Measurements from ENCODE around the gene YEATS4. TPM values are rescaled to one million over a fixed set of nuclear protein-coding genes. Genes with fewer than 3 reads are reported as not detected.

Gene YEATS4
- total RNA-seq, 1 donor from 2014 or later: 22.4 TPM

DNA sequence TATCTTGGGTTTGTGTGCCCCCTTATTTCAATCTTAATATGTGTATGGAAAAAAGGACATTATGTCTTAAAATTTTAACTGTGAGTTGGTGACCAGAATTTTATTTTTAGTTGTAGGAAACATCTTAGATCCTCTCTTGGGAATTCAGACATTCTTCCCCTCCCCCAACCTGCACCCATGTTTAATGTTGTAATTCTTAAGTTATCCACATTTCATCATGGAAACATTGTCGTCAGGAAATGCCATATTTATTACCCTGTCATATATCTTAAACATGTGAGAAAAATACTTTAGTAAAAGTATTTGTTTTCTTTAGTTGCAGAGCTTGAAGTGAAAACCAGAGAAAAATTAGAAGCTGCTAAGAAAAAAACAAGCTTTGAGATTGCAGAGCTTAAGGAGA is 30.3 kb downstream of the YEATS4 start:
- DNase-seq (ENCODE audit: low read depth, low spot score): peak; percentile 17

DNA sequence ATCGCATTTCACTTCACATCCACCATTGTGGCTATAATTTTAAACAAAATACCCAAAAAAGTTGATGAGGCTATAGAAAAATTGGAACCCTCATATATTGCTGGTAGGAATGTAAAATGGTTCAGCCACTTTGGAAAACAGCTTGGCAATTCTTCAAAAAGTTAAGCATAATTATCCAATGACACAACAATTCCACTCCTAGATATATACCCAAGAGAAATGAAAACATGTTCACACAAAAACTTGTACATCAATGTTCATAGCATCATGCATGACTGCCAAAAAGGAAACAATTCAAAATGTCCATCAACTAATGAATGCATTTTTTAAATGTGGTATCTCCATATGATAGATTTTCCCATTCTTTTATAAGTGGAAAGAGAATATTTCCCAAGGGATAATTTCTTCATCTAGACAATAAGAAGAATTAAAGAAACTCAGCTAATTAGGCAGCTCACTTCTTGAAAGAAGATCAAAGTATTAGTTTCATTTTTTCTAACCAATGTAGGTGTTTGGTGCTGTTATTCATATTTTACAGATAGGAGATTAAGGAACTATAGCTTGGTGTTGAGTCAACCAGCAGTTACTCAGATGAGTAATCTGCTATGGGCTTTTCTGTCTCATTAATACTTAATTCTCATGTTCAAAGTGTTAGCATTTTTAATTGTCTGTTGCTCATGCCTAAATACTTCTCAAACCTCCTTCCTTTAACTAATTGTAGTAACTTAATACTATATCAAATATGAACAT is 32.8 kb downstream of the YEATS4 start:
- no peak for DNase-seq (ENCODE audit: low read depth, low spot score)

DNA sequence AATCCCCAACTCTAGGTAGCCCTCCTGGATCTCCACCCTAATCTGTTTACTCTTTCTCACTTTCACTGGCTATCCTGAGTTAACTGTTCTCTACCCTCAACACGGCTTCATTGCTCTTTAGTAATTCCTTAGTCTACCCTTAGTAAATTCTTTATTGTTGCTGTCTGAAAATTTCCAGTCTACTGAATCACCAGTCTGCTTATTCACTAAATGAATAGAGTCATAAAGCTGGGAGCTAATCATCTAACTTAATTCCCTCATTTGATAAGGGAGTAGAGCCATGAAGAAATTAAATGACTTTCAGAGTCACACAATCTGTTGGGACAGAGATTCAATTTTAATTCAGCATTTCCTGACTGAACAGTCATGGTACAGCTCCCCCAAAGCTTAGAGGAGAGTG is 36.5 kb downstream of the YEATS4 start:
- DNase-seq (ENCODE audit: low read depth, low spot score): no peak

DNA sequence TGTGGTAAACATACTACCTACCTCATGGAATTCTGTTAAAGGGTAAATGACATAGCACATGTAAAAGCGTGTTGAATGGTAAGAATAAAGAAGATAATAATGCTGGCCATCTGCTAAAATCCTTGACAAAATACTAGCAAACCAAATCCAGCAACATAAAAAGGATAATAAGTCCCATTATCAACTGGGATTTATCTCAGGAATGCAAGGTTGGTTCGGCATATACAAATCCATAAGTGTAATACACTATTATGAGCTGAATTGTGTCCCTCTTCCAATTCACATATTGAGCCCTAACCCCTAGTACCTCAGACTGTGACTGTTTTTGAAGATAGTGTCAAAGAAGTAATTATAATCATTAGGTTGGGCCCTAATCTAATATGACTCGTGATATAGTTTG is 37.4 kb downstream of the YEATS4 start:
- DNase-seq (ENCODE audit: low read depth, low spot score): no peak

DNA sequence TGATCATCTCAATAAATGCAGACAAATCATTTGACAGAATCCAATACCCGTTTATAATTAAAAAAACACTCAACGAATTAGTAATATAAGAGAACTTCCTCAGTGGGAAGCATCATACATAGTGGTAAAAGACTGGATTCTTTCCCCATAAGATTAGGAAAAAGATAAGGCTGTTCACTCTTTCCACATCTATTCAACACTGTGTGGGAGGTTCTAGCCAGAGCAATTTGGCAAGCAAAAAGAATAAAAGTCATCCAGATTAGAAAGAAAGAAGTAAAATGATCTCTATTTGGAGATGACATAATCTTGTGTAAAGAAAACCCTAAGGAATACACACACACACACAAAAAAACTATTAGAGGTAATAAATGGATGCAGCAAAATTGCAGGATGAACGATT is 38.4 kb downstream of the YEATS4 start:
- DNase-seq (ENCODE audit: low read depth, low spot score): no peak

DNA sequence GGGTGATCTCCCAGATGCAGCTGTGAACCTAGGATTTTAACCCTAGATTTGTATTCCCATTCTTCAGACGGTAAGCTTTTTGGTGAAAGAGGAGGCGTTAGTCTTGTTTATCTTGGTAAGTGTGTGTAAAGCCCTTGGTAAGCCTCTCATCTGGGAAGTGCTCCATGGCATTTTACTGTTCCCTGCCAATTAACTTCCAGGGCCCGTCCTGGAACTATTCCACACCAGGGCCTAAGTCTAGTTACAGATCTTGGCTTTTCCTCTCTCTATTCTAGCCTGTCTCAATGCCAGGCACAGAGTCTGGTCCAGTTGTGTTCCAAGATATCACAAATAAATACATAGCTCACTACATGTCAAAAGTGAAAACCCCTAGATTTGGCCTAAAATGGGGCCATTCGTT is 42.4 kb downstream of the YEATS4 start:
- no peak for DNase-seq (ENCODE audit: low read depth, low spot score)

DNA sequence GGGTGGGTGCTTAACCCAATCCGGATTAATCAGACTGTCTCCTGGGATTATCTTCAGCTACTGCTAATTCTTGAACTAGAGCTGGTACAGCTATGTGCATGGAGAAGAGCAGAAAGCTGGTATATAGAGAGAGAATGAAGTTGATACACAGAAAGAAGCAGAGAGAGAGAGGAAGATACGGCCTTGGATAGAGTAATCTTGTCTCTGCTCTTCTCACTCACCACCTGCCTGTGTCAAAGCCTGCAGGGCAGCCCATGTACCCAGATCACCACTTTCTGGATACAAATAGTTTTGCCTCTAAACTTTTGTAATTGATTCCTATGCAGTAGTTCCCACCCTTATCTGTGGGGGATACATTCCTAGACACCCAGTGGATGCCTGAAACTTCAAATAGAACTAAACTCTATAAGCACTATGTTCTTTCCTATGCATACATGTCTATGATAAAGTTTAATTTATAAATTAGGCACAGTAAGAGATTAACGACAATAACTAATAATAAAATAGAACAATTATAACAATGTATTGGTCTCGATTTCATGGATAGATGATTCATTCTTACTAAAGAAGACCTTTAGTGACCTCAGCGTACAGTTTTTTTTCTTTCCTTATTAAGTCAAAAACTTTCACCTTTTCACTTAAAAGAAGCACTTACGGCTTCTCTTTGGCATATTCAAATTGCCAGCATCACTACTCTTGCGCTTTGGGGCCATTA is 45.5 kb downstream of the YEATS4 start:
- DNase-seq (ENCODE audit: low read depth, low spot score): no peak

DNA sequence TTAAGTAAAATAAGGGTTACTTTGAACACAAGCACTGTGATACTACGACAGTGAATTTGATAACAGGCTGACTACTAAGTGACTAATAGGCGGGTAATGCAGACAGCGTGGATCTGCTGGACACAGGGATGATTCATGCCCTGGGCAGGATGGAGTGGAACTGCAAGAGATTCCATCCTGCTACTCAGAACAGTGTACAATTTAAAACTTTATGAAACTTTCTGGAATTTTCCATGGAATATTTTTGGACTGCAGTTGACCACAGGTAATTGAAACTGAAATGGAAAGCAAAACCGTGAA is 46.0 kb downstream of the YEATS4 start:
- peak; percentile 88 for DNase-seq (ENCODE audit: low read depth, low spot score)

DNA sequence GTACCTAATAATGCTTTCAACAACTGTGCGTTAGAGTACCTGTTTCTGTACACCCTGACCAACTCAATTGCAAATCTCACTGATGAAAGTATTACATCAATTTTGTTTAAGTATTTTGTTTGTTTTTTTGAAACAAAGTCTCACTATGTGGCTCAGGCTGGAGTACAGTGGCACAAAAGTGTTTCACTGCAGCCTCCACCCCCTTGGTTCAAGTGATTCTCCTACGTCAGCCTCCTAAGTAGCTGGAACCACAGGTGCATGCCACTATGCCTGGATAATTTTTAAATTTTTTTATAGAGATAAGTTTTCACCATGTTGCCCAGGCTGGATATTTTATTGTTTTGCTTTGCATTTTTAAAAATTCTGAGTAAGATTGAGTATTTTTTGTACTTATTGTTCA is 46.7 kb downstream of the YEATS4 start:
- no peak for DNase-seq (ENCODE audit: low read depth, low spot score)

DNA sequence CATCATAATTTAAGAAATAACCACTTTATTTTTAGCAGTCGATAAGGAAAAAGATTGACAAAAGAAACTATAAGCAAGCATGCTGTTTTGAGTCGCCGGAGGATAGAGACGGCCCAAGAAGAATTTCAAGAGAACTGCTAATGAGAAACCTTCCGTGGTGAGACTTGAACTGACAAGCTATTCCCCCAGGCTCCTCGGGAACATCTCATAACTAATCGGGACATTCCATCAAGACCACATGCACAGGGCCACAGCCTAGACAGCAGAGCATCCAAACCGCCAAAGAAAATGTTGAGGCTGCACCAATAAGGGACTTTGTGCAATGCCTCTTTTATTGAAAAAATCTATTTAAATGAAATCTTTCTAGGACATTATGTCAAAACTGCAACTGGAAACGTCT is 51.0 kb downstream of the YEATS4 start:
- DNase-seq (ENCODE audit: low read depth, low spot score): no peak

DNA sequence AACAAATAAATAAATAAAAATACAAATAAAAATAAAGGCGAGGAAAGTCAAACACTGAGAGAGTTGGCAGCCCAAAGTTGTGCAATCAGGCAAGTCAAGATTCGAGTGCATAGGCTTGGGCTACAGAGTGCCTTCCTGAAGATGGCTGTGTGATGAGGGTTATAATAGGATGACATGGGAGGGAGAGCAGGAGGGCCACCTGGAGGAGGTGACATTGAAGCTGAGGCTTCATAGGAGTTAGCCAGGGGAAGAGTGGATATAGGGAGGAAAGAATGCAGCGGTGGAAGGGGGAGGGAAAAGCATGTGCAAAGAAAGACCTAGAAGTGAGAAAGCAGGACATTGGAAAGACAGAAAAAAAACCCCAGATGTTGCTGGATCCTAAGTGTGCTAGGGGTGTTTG is 53.1 kb downstream of the YEATS4 start:
- no peak for DNase-seq (ENCODE audit: low read depth, low spot score)

DNA sequence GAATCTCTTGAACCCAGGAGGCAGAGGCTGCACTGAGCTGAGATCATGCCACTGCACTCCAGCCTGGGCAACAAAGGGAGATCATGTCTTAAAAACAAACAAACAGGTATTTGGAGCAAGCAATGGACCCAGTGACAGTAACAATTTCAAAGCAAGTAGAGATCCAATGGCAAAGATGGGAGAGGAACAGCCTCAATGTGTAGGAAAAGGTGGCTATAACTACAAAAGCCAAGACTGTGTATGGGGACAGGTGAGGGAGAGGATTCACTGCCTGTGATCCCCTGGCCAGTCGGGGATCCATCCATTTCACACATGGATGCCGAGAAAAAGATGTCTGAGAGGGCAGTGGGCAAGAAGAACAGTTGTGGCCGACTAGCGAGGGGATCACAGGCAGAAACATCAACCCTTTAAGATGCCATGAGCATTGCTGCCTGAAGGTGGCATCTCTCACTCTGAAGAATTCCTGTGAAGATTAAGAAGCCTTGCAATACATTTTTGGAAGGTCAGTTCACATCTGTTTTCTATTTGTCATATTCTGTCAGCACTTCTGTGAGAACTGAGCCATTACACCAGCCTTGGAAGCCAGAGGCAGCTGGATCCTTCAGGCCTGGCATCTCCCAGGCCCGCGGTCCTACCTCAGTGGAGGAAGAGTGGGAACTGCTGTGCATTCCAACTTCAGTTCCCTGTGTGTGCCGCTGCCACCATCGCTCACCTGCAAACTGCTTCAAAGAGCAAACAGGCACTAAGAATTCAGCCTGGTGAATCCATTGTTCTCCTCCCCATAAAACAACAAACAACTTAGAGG is 56.1 kb downstream of the YEATS4 start:
- peak; percentile 49 for DNase-seq (ENCODE audit: low read depth, low spot score)

DNA sequence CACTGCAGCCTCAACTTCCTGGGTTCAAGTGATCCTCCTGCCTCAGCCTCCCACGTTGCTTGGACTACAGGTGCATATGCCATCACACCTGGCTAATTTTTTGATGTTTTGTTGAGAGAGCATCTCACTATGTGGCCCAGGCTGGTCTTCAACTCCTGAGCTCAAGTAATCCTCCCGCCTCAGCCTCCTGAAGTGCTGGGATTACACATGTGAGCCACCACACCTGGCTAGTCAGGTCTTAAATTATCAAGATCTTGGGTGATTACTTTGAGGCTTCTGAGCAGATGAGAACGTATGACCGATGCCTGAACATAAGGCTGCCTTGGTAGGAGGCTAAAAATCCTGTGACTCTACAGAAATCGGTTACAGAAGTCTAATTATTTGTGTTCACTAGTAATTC is 57.7 kb downstream of the YEATS4 start:
- no peak for DNase-seq (ENCODE audit: low read depth, low spot score)

DNA sequence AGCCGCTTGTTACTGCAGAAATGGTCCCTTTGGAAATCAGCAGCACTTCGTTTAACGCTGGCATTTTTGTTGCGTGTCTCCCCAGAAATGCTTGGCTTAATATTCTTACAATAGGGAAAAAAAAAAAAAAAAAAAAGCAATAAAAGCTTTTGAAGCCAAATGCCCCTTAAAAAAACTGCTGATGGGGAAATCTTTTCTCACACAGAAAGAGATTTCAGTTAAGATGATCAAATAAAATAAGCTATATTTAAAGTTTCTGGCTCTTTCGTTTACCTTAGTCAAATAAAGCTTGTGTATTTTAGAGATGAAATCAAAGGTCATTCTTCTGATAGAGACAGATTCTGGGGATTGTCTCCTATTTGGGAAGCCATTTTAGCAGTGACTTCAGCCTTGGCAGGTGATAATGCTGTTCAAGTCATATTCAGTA is 58.2 kb downstream of the YEATS4 start:
- no peak for DNase-seq (ENCODE audit: low read depth, low spot score)

DNA sequence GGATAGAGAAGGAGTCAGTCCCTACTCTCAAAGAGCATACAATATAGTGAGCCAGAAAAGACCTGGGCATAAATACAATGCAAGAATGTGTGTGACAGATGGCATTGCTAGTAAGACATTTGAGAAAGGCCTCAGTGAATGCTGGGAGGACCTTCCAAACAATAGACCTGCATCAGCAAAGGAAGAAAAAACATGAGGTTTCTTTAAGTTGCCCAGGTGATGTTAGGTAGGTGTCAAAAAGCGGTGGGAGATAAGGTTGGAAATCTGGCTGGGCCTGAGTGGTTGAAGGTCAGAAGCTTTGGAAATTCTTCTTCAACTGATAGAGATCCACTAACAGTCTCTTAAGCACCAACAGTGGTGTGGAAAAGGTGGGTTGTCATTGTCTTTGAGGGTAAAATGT is 60.2 kb downstream of the YEATS4 start:
- DNase-seq (ENCODE audit: low read depth, low spot score): no peak

DNA sequence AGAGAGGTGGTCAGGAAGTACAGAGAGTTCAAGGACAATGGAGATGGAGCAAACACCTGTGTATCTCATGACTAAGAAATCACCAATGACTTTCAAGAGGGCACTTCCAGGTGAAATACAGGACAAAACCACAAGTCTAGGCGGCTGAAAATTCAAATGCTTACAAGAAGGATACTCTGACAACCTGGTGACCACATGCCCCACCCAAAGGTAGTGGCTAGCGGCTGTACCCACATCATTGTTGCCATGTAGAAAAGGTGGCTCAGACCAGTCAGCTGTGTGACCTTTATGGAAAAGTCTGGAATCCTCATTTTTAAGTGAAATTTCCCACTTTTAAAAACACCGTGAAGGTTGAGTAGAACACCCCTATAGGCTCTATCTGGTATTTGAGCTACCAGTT is 62.0 kb downstream of the YEATS4 start:
- no peak for DNase-seq (ENCODE audit: low read depth, low spot score)

DNA sequence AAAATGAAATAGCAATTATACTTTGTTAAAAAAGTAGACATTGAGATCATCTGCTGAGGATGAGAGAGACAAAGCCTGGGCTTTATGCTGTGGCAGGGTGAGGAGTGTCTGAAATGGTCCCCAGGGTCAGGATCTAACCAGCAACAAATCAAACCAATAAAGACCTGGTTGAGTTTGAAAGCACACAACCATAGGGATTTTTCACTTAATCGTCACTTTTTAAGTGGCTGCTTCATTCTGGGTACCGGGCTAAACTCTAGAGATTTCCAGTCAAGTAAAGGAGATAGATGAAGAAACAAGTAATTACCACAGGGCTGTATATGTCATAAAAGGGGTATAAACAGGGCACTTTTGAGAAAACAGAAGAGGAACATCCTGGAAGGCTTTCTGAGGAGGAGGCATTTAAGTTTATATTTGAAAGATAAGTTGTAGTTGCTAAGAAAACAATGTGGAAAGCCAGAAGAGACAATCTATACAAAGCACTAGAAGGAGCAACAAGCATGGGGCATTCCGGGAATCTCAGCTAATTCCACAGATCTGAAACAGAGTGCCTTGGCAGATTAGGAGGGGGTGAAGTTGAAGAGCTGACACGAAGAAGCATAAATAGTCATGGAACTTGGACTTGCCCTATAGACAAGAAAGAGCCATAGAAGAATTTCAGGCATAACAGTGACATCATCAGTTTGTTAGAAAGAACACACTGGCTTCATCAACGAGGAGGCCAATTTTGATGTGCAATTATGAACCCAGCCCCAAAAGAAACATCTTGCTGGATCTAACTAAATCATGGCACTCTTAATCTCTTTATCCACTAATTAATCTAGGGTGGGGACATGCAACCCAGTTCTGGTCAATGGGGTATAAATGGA is 63.7 kb downstream of the YEATS4 start:
- DNase-seq (ENCODE audit: low read depth, low spot score): no peak

DNA sequence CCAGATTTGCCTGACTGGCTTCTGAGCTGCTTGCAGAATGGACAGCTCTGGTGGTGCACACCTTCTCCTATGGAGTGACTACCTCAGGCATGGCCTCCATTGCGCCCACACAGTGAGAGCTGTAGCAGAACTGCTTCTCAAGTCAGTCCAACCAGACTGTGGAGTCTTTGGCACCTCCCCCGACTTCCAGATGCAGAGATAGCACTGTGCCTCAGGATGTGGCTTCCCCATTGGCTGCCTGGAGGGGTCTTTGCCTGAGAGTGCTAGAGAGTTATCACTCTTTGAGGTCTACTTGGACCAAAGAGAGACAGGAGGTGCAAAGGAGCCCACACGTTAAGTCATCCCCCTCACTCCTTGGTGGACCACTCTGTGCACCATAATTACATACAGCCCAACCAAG is 65.9 kb downstream of the YEATS4 start:
- no peak for DNase-seq (ENCODE audit: low read depth, low spot score)

DNA sequence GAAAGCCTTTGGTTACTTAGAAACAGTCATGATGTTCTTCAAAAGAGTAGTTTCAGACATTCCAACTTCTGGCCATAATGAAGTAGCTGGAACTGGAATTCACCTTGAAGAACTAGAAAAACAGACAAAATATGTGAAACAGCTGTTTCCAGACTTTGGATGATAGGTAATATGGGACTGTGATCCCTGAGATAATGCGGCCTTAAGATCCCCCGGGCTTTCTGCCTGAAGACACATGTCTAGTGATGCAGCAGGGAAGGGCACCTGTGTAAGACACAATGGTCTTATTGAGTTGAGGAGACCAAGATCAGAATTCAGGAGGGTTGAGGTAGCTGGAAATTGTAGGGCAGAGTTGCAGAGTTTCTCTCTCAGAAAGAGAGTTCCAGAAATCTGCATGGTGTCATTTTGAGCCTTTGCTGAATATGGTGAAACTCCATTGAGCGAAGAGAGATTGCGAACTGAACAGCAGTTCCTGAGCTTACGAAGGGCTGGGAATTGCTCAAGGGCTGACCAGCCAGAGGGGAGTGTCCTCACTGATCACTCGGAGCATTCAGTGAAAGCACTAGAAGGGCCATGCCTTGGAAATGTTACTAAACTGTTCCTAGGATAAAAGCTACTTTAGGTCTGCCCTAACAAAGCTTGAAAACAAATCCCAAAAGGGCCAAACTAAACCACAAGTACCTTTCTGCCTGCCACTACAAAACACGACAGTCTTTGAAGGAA is 69.0 kb downstream of the YEATS4 start:
- no peak for DNase-seq (ENCODE audit: low read depth, low spot score)

DNA sequence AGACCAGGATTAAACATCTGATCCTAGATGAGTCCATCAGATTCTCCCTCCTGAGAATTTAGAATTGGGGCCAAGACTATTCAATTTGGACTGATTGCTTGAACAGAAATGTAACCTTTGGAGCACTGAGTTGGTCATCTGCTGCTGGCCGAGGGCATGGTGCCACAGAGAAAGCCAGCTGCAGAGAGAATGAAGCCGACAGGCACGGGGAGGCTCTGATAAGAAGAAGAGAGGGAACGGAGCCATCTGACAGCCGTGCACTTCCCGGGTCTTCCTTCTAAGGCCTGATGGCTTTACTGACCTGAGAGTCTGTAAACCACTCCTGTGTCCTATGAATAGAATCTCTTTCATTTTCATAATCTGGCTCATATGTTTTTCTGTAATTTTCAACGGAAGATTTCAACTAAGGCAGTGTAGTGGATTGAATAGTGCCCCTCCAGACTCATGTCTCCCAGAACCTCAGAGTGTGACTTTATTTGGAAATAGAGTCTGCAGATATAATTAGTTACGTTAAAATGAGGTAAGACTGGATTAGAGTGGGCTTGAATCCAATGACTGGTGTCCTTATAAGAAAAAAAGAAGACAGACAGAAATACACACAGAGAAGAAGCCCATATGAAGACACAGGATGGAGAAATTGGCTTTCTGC is 71.5 kb downstream of the YEATS4 start:
- DNase-seq (ENCODE audit: low read depth, low spot score): no peak

All from pulmonary artery endothelial cell (primary cell).